WI38 (cell line): ENCODE results near the gene SMS.
A peak's percentile ranks its signal among the peaks of the same experiment; 100 is the strongest.

Source experiments
- H3K4me3 ChIP-seq: 2 replicates; pipeline ENCODE4 v1.5.1; 2011; ENCODE audit warnings: low read depth, mild to moderate bottlenecking, control low read depth, low read length
- TF ChIP-seq, protein P1 (sequence below): IDR thresholded peaks from 2 replicates; pipeline ENCODE4 v1.5.1; 2012; ENCODE audit warnings: low read depth, mild to moderate bottlenecking, control low read depth, low read length

Gene SMS

DNA sequence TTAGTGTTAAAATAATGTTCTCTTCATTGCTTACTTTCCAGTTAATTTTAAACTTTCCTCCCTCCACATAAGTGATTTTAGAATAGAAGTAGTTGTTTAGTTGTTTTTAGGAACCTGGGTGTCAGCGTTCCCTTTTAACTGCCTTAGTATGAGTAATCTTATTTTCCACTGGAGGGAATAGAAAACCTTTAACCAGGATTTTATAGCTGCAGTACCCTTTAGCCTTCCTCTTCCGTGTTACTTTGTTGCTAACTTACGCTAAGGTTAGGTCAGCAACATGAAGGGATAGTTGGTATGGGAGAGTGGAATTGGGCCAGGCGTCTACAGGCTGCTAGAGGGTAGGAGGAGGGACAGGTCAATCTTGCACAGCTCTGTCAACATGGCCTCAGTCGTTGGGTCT, 31.5 kb downstream of the SMS start:
- TF ChIP-seq, protein P1, sequence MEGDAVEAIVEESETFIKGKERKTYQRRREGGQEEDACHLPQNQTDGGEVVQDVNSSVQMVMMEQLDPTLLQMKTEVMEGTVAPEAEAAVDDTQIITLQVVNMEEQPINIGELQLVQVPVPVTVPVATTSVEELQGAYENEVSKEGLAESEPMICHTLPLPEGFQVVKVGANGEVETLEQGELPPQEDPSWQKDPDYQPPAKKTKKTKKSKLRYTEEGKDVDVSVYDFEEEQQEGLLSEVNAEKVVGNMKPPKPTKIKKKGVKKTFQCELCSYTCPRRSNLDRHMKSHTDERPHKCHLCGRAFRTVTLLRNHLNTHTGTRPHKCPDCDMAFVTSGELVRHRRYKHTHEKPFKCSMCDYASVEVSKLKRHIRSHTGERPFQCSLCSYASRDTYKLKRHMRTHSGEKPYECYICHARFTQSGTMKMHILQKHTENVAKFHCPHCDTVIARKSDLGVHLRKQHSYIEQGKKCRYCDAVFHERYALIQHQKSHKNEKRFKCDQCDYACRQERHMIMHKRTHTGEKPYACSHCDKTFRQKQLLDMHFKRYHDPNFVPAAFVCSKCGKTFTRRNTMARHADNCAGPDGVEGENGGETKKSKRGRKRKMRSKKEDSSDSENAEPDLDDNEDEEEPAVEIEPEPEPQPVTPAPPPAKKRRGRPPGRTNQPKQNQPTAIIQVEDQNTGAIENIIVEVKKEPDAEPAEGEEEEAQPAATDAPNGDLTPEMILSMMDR = no peak
- no peak overlapping the region for H3K4me3 ChIP-seq

GRCh38 chrX:21972721-21973120, 32.2 kb downstream of the SMS start:
- TF ChIP-seq, protein P1 = no peak
- no peak overlapping the region for H3K4me3 ChIP-seq

DNA sequence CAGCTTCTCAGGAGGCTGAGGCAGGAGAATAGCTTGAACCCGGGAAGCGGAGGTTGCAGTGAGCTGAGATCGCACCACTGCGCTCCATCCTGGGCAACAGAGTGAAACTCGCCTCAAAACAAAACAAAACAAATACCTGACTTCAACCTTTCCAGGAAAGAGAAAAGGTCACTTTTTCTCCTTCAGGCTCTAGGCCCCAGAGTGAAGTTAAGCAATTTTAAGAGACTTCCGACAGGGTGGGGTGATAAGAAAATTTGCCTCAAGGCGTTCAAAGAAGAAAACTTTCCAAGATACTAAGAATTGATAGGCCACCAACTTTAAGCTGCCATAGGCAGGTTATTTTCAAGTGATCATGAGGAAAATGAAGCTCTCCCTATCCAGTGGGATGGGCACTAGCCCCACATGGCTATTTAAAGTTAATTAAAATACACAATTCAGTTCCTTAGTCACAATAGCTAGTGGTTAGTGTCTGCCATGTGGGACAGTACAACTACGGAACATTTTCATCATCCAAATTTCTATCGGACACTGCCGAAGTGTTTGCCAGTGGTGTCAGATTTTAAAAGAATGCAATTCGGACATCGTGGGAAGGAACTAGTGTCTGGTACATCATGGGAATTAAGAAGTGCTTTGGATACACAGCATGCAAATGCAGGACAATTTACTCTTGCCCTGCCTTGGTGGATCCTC, 33.0 kb downstream of the SMS start:
- no peak overlapping the region for H3K4me3 ChIP-seq
- TF ChIP-seq, protein P1 = no peak

DNA sequence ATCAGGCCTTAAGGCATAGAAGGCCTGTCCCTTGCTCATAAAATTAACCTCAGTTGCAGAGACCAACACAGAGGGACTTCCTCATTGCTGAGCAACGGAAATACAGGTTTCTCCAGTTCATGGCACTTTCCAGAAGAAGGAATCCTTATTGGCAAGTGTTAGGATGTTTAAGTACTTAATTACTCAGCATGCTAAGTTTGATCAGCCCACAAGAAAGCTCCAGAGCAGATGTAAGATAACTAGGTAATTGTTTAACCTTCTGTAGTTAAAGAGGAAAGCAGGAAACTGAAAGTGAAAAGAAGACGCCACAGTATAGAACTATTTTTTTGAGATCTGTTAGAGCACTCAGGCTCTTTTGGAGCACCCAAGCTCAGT, 33.5 kb downstream of the SMS start:
- no peak overlapping the region for H3K4me3 ChIP-seq
- TF ChIP-seq, protein P1 = no peak

- TF ChIP-seq, protein P1 = no peak
- no peak overlapping the region for H3K4me3 ChIP-seq
Observed at GRCh38 chrX:21975242-21975641, 34.7 kb downstream of the SMS start.

GRCh38 chrX:21975812-21976211, 35.3 kb downstream of the SMS start:
- H3K4me3 ChIP-seq = no peak overlapping the region
- TF ChIP-seq, protein P1 = peak; percentile 57; the same call in 1 of the 2 replicates

GRCh38 chrX:21978346-21978745, 37.8 kb downstream of the SMS start:
- H3K4me3 ChIP-seq = no peak overlapping the region
- TF ChIP-seq, protein P1 = no peak
